Vagina (tissue), 2 donors: Measurements from ENCODE around the gene TMEM14B. TPM values are rescaled to one million over a fixed set of nuclear protein-coding genes. Genes with fewer than 3 reads are reported as not detected.
A peak's percentile ranks its signal among the peaks of the same experiment; 100 is the strongest.
"Not testable (repeated sequence)": the region's sequence is repeated elsewhere in the genome, so short reads cannot be mapped to it uniquely, and the experiment has no call there.

ENCODE experiments used
- DNase-seq, 2 donors: peaks; one replicate each; pipeline ENCODE4 v3.0.0-alpha.2; 2017; ENCODE audit errors: extremely low spot score in 2 of 2
- H3K27ac ChIP-seq: fragments of 200-600 bp; sonication (generic); one replicate; pipeline ENCODE4 v1.5.1; 2019
- H3K27me3 ChIP-seq: fragments of 200-600 bp; sonication (generic); one replicate; pipeline ENCODE4 v1.5.1; 2019
- H3K36me3 ChIP-seq, 2 donors: fragments of 200-600 bp; sonication (generic); one replicate each; pipeline ENCODE4 v1.5.1; 2017 to 2019
- H3K4me1 ChIP-seq: fragments of 200-600 bp; sonication (generic); one replicate; pipeline ENCODE4 v1.5.1; 2019
- H3K4me3 ChIP-seq, 2 donors: fragments of 200-600 bp; sonication (generic); 1 replicate in 1 of 2; 2 replicates in 1 of 2; pipeline ENCODE4 v1.5.1; 2016 to 2019
- H3K9me3 ChIP-seq: fragments of 200-600 bp; sonication (generic); one replicate; pipeline ENCODE4 v1.5.1; 2019
- POLR2A ChIP-seq, 2 donors: fragments of 450-650 bp; IDR thresholded peaks; one replicate each; pipeline ENCODE4 v1.6.1; 2017; ENCODE audit warnings: antibody characterized with exemption in 2 of 2, mild to moderate bottlenecking in 2 of 2, moderate library complexity in 2 of 2
- POLR2AphosphoS5 ChIP-seq, 2 donors: sonication (generic); formaldehyde crosslinking; IDR thresholded peaks; one replicate each; pipeline ENCODE4 v1.9.0; 2017; ENCODE audit warnings: antibody characterized with exemption in 2 of 2, mild to moderate bottlenecking in 2 of 2, low read depth in 1 of 2; ENCODE audit not compliant: insufficient read depth in 1 of 2
- intact Hi-C: fragments of 100-400 bp; cut with DNase I; formaldehyde crosslinking; loops from one replicate; pipeline ENCODE4 v1.15.1; 2023
- total RNA-seq: library from RNA; depleted of rRNA; stranded (reverse); fragments of >200 nt; gene quantifications from one replicate; pipeline ENCODE4 v1.2.3, GENCODE V29; 2016
- TF ChIP-seq, protein P1 (sequence below), 3 experiments: fragments of 450-650 bp in 2 of 3; fragments of 200-600 bp in 1 of 3; sonication (generic) in 1 of 3; IDR thresholded peaks; one replicate each; pipeline ENCODE4 v1.5.1; 2017 to 2019; ENCODE audit warnings: antibody characterized with exemption in 3 of 3, mild to moderate bottlenecking in 2 of 3, moderate library complexity in 2 of 3

The TMEM14B gene
- total RNA-seq, 1 donor from 2014 or later: 40.5 TPM

DNA sequence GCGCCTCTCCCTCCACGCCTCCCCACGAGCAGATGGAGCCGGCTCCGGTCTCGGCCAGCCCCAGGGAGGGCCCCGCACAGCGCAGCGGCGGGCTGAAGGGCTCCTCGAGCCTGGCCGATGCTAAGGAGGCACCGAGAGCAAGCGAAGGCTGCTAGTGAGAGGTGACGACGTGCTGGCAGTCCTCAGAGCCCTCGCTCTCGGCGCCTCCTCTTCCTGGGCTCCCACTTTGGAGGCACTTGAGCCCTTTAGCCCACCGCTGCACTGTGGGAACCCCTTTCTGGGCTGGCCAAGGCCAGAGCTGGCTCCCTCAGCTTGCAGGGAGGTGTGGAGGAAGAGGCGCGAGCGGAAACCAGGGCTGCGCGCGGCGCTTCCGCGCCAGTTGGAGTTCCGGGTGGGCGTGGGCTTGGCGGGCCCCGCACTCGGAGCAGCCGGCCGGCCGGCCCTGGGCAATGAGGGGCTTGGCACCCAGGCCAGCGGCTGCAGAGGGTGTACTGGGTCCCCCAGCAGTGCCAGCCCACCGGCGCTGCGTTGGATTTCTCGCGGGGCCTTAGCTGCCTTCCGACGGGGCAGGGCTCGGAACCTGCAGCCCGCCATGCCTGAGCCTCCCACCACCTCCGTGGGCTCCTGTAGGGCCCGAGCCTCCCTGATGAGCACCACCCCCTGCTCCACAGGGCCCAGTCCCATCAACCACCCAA, 27.2 kb upstream of the TMEM14B start:
- peaks cover 40% of the 10 kb centered on the region for H3K4me1 ChIP-seq
- H3K9me3 ChIP-seq: no peaks in the 10 kb centered on the region
- peak overlapping the region; percentile 85 for H3K27ac ChIP-seq
- H3K36me3 ChIP-seq: peaks cover 0 to 3% of the 10 kb centered on the region in 2 donors
- TF ChIP-seq POLR2AphosphoS5 (IDR thresholded peaks at IDR 0.05; ENCODE audit: insufficient read depth in 1 of 2, low read depth in 1 of 2): peak in 1 of 2 donors; percentile 35
- TF ChIP-seq, protein P1, sequence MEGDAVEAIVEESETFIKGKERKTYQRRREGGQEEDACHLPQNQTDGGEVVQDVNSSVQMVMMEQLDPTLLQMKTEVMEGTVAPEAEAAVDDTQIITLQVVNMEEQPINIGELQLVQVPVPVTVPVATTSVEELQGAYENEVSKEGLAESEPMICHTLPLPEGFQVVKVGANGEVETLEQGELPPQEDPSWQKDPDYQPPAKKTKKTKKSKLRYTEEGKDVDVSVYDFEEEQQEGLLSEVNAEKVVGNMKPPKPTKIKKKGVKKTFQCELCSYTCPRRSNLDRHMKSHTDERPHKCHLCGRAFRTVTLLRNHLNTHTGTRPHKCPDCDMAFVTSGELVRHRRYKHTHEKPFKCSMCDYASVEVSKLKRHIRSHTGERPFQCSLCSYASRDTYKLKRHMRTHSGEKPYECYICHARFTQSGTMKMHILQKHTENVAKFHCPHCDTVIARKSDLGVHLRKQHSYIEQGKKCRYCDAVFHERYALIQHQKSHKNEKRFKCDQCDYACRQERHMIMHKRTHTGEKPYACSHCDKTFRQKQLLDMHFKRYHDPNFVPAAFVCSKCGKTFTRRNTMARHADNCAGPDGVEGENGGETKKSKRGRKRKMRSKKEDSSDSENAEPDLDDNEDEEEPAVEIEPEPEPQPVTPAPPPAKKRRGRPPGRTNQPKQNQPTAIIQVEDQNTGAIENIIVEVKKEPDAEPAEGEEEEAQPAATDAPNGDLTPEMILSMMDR (IDR thresholded peaks at IDR 0.05): no peak
- H3K4me3 ChIP-seq: peak overlapping the region; percentile 46 to 59
- no peaks in the 10 kb centered on the region for H3K27me3 ChIP-seq
- no peak for DNase-seq
- intact Hi-C loops: no loop called here

DNA sequence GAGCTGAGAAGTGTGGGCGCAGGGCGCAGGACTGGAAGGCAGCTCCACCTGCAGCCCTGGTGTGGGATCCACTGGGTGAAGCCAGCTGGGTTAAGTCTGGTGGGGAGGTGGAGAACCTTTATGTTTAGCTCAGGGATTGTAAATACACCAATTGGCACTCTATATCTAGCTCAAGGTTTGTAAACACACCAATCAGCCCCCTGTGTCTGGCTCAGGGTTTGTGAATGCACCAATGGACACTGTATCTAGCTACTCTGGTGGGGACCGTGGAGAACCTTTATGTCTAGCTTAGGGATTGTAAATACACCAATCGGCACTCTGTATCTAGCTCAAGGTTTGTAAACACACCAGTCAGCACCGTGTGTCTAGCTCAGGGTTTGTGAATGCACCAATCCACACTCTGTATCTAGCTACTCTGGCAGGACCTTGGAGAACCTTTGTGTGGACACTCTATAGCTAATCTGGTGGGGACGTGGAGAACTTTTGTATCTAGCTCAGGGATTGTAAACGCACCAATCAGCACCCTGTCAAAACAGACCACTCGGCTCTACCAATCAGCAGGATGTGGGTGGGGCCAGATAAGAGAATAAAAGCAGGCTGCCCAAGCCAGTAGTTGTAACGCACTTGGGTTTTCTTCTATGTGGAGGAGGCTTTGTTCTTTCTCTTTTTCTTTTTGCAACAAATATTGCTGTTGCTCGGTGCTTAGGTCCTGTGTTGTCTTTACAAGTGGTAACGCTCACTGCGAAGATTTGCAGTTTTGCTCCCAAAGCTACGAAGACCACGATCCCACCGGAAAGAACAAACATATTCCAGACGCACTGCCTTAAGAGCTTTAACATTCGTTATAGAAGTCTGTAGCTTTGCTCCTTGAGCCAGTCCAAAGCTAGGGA, 26.4 kb upstream of the TMEM14B start:
- intact Hi-C loops, DNase-seq, H3K27me3 ChIP-seq, H3K9me3 ChIP-seq: not testable (repeated sequence)
- Histone ChIP-seq H3K36me3 (peaks cover 0 to 11% of the 10 kb centered on the region in 2 donors), H3K4me3 (peak overlapping the region; percentile 46 to 59), H3K27ac (peak overlapping the region; percentile 85), H3K4me1 (peaks cover 48% of the 10 kb centered on the region)

- intact Hi-C loops: loop anchor here (2.0 kb wide), 1 partner anchor 25 kb away; the partner anchor contains the start of gene TMEM14B
- peak overlapping the region; percentile 74 to 82 for H3K4me3 ChIP-seq
- H3K36me3 ChIP-seq: peaks cover 0 to 15% of the 10 kb centered on the region in 2 donors
- H3K27ac ChIP-seq: peak overlapping the region; percentile 85
- TF ChIP-seq POLR2A (IDR thresholded peaks at IDR 0.05): no peak
- TF ChIP-seq, protein P1 (IDR thresholded peaks at IDR 0.05): no peak
- TF ChIP-seq POLR2AphosphoS5 (IDR thresholded peaks at IDR 0.05; ENCODE audit: insufficient read depth in 1 of 2, low read depth in 1 of 2): no peak
- H3K9me3 ChIP-seq: no peaks in the 10 kb centered on the region
- DNase-seq: no peak
- peaks cover 50% of the 10 kb centered on the region for H3K4me1 ChIP-seq
- H3K27me3 ChIP-seq: no peaks in the 10 kb centered on the region
These were observed 25.6 kb upstream of the TMEM14B start for GRCh38 chr6:10721850-10722569.

GRCh38 chr6:10722570-10722819, 25.1 kb upstream of the TMEM14B start:
- DNase-seq: no peak
- no peaks in the 10 kb centered on the region for H3K27me3 ChIP-seq
- peak overlapping the region; percentile 85 for H3K27ac ChIP-seq
- H3K4me3 ChIP-seq: peak overlapping the region; percentile 74 to 82
- peaks cover 50% of the 10 kb centered on the region for H3K4me1 ChIP-seq
- no peaks in the 10 kb centered on the region for H3K9me3 ChIP-seq
- peaks cover 0 to 15% of the 10 kb centered on the region in 2 donors for H3K36me3 ChIP-seq
- intact Hi-C loops: loop anchor here (2.0 kb wide), 1 partner anchor 24 kb away; the partner anchor contains the start of gene TMEM14B
- no peak for TF ChIP-seq POLR2AphosphoS5 (IDR thresholded peaks at IDR 0.05; ENCODE audit: insufficient read depth in 1 of 2, low read depth in 1 of 2)
- TF ChIP-seq, protein P1 (IDR thresholded peaks at IDR 0.05): no peak
- TF ChIP-seq POLR2A (IDR thresholded peaks at IDR 0.05): no peak

DNA sequence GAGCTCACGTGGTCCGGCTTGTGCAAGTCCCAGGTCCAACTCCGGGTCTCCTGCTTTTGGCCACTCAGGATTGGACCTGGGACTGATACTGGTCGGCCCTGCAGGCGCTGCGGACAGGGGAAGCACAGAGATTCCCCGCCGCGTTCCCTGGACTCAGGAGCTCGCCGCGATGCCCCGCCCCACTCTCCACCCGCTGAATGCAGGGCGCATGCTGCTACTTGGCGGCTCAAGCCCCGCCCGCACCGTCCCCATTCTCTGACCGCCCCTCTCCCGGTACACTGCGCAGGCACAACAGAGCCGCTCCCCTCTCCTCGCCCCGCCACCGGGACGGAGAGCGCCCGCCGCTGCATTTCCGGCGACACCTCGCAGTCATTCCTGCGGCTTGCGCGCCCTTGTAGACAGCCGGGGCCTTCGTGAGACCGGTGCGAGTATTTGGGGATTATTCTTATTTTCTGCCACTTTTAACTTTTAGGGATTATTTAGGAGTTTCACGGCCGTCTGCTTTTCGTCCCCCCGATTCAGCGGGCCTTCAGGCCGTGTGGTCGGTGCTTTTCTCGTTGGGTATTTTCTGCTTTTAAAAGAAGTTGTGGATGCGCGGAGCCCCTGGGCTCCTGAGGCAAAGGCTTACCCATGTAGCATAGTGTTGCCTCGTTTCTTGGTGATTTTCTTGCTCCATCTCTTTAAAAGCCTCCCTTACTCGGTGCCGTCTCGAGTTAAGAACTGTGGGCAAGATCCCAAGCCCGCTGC, 24.6 kb upstream of the TMEM14B start, which contains the start of gene TMEM14C:
TSS of gene TMEM14C (plus strand) at position 251 of the 747 bp plus-strand sequence. CDS start 1,544 bp downstream, outside the sequence.
- H3K4me1 ChIP-seq: peaks cover 50% of the 10 kb centered on the region

More for the DNA sequence above, 24.6 kb upstream of the TMEM14B start, which contains the start of gene TMEM14C:
- H3K36me3 ChIP-seq: peaks cover 0 to 15% of the 10 kb centered on the region in 2 donors
- no peaks in the 10 kb centered on the region for H3K9me3 ChIP-seq
- DNase-seq: peak in 1 of 2 donors; percentile 98
- H3K27ac ChIP-seq: peak within 1 kb of the TSS; percentile 85
- H3K4me3 ChIP-seq: peak within 1 kb of the TSS; percentile 74 to 82
- TF ChIP-seq POLR2A (IDR thresholded peaks at IDR 0.05): peak in 1 of 2 donors; percentile 69
- peak; percentile 92 to 94 for TF ChIP-seq POLR2AphosphoS5 (IDR thresholded peaks at IDR 0.05; ENCODE audit: insufficient read depth in 1 of 2, low read depth in 1 of 2)
- TF ChIP-seq, protein P1 (IDR thresholded peaks at IDR 0.05): no peak
- intact Hi-C loops: loop anchor here (2.0 kb wide), 1 partner anchor 24 kb away; the partner anchor contains the start of gene TMEM14B
- H3K27me3 ChIP-seq: no peaks in the 10 kb centered on the region
